Endothelial cell of umbilical vein (primary cell): Measurements from ENCODE around the gene KIF3B. TPM values are rescaled to one million over a fixed set of nuclear protein-coding genes. Genes with fewer than 3 reads are reported as not detected.

ENCODE experiments used
- BruUV-seq: library from RNA; stranded (reverse); fragments of 400-500 nt; replicated peaks from 2 replicates; lab custom pipeline; 2021; lab: Mats Ljungman, UMichigan
- CTCF ChIA-PET: fragments of 300-600, 350-600 bp; sonication (Branson Sonifier 250); formaldehyde crosslinking; loops from one replicate; lab custom pipeline; 2021; ENCODE audit warnings: antibody characterized with exemption, inconsistent platforms; lab: Charles Lee
- POLR2A ChIA-PET: fragments of 300-600, 350-600 bp; sonication (Branson Sonifier 250); formaldehyde crosslinking; loops from one replicate; lab custom pipeline; 2021; ENCODE audit warnings: antibody characterized with exemption, inconsistent platforms; lab: Charles Lee
- DNase-seq: peaks from one replicate; pipeline ENCODE4 v3.0.0-alpha.2; 2011; ENCODE audit warnings: low read depth, low spot score
- FAIRE-seq: peaks from 2 replicates; lab custom pipeline; 2011; peaks lifted over from hg19 to GRCh38; lab: Jason Lieb, UNC
- H2AFZ ChIP-seq: 2 replicates; pipeline ENCODE4 v1.6.0; 2012; ENCODE audit warnings: low read depth, low read length, control low read depth, inconsistent platforms
- H3K27ac ChIP-seq: 2 replicates; pipeline ENCODE4 v1.5.1; 2011; ENCODE audit warnings: low read depth, mild to moderate bottlenecking, control low read depth, low read length, moderate library complexity; ENCODE audit not compliant: insufficient read depth
- H3K27me3 ChIP-seq, 2 experiments: 2 replicates each; pipeline versions ENCODE4 v1.6.0 to v1.6.1; 2011; ENCODE audit warnings: low read length in 2 of 2, mixed read lengths in 1 of 2; ENCODE audit not compliant: control insufficient read depth in 2 of 2, insufficient read depth in 2 of 2
- H3K36me3 ChIP-seq, 2 experiments: 2 replicates in 1 of 2; 3 replicates in 1 of 2; pipeline ENCODE4 v1.5.1; 2011; ENCODE audit warnings: low read length in 2 of 2, mild to moderate bottlenecking in 1 of 2, moderate library complexity in 1 of 2; ENCODE audit not compliant: control insufficient read depth in 2 of 2, insufficient read depth in 2 of 2; ENCODE audit errors: extremely low read depth in 1 of 2
- H3K4me1 ChIP-seq: 3 replicates; pipeline ENCODE4 v1.5.1; 2011; ENCODE audit warnings: mild to moderate bottlenecking, low read length; ENCODE audit not compliant: control insufficient read depth, insufficient read depth; ENCODE audit errors: extremely low read depth
- H3K4me2 ChIP-seq: 2 replicates; pipeline ENCODE4 v1.6.1; 2011; ENCODE audit warnings: low read length, control low read depth, mixed read lengths; ENCODE audit not compliant: insufficient read depth
- H3K4me3 ChIP-seq, 3 experiments: fragments of 200-600 bp in 1 of 3; sonication (generic), shearing (Covaris generic) in 1 of 3; replicated peaks in 1 of 3; 2 replicates each; pipeline ENCODE4 v1.5.1; 2011 to 2016; ENCODE audit warnings: control low read depth in 3 of 3, low read length in 3 of 3, mild to moderate bottlenecking in 2 of 3, inconsistent platforms in 1 of 3, low read depth in 1 of 3, moderate library complexity in 1 of 3; ENCODE audit not compliant: insufficient read depth in 1 of 3
- H3K79me2 ChIP-seq: 2 replicates; pipeline ENCODE4 v1.6.0; 2012; ENCODE audit warnings: low read length, inconsistent platforms; ENCODE audit not compliant: control insufficient read depth, insufficient read depth
- H3K9ac ChIP-seq: replicated peaks from 2 replicates; pipeline ENCODE3; 2011; ENCODE audit warnings: low read length, control low read depth; ENCODE audit not compliant: insufficient read depth; ENCODE audit errors: extremely low read depth
- H3K9me1 ChIP-seq: replicated peaks from 3 replicates; pipeline ENCODE4 v1.6.0; 2011; ENCODE audit warnings: mild to moderate bottlenecking, low read length; ENCODE audit not compliant: control insufficient read depth, insufficient read depth; ENCODE audit errors: extremely low read depth
- H3K9me3 ChIP-seq: replicated peaks from 2 replicates; pipeline ENCODE4 v1.5.1; 2012; ENCODE audit warnings: low read length, inconsistent platforms; ENCODE audit not compliant: control insufficient read depth, insufficient read depth
- H4K20me1 ChIP-seq: replicated peaks from 2 replicates; pipeline ENCODE3; 2011; ENCODE audit warnings: mild to moderate bottlenecking, low read length; ENCODE audit not compliant: control insufficient read depth, insufficient read depth; ENCODE audit errors: extremely low read depth
- EZH2 ChIP-seq: IDR thresholded peaks from 2 replicates; pipeline ENCODE4 v1.6.1; 2012; ENCODE audit warnings: borderline replicate concordance, low read depth, mild to moderate bottlenecking, moderate library complexity, low read length, inconsistent platforms; ENCODE audit not compliant: severe bottlenecking
- FOS ChIP-seq: IDR thresholded peaks from 2 replicates; pipeline ENCODE4 v1.6.1; 2011; ENCODE audit warnings: mild to moderate bottlenecking, low read length, moderate library complexity, borderline replicate concordance; ENCODE audit not compliant: insufficient read depth
- GATA2 ChIP-seq: IDR thresholded peaks from 2 replicates; pipeline ENCODE4 v1.7.0; 2011; ENCODE audit warnings: low read depth, mild to moderate bottlenecking, moderate library complexity, mixed read lengths, low read length; ENCODE audit not compliant: insufficient read length, insufficient read depth
- JUN ChIP-seq: IDR thresholded peaks from 2 replicates; pipeline ENCODE4 v1.6.1; 2011; ENCODE audit warnings: borderline replicate concordance, low read depth; ENCODE audit not compliant: insufficient read length, insufficient read depth
- MYC ChIP-seq: IDR thresholded peaks from one replicate; pipeline ENCODE4 v1.6.1; 2011; ENCODE audit warnings: mild to moderate bottlenecking, low read depth, low read length
- POLR2A ChIP-seq: IDR thresholded peaks from 2 replicates; pipeline ENCODE4 v1.6.1; 2012; ENCODE audit warnings: low read depth, mild to moderate bottlenecking, control low read depth, low read length
- POLR2AphosphoS5 ChIP-seq: IDR thresholded peaks from 2 replicates; pipeline ENCODE4 v1.6.1; 2012; ENCODE audit warnings: low read depth, mild to moderate bottlenecking, control low read depth, low read length, moderate library complexity; ENCODE audit not compliant: insufficient read depth
- dilution Hi-C: fragments of 300-500 bp; cut with MboI; formaldehyde crosslinking; loops from one replicate; pipeline ENCODE4 v1.15.0; 2019; ENCODE audit warnings: low sequenced_read_pairs; ENCODE audit not compliant: extremely low pct_ligation_motif_present
- intact Hi-C: fragments of 100-400 bp; cut with micrococcal nuclease; formaldehyde crosslinking; loops from one replicate; pipeline ENCODE4 v1.10.0; 2022
- polyA plus RNA-seq, 4 experiments: library from polyadenylated mRNA; depleted of rRNA in 3 of 4; stranded (reverse) in 3 of 4; unstranded in 1 of 4; fragments of >200 nt; gene quantifications; 2 replicates each; pipeline versions ENCODE4 v1.2.1 to v1.2.3, GENCODE V29; 2011 to 2012; ENCODE audit warnings: missing spikeins in 1 of 4
- total RNA-seq: library from RNA; stranded (reverse); gene quantifications from 2 replicates; pipeline ENCODE4 v1.2.3, GENCODE V29; 2021
- TF ChIP-seq, protein P1 (sequence below): IDR thresholded peaks from 2 replicates; pipeline ENCODE4 v1.6.1; 2011; ENCODE audit not compliant: insufficient read depth, insufficient read length
- TF ChIP-seq, protein P2 (sequence below), 2 donors: IDR thresholded peaks; 1 replicate in 1 of 2; 2 replicates in 1 of 2; pipeline ENCODE4 v1.5.1; 2011; ENCODE audit warnings: low read length in 2 of 2, mild to moderate bottlenecking in 2 of 2, moderate library complexity in 2 of 2, control low read depth in 1 of 2, inconsistent platforms in 1 of 2, low read depth in 1 of 2; ENCODE audit not compliant: insufficient read depth in 1 of 2; ENCODE audit errors: extremely low read depth in 1 of 2

Gene KIF3B
- total and polyA plus RNA-seq, 2 donors (not counting 3 experiments of a cell fraction or from before 2014, with no cell fraction given), result 14.5 to 25.1 TPM

DNA sequence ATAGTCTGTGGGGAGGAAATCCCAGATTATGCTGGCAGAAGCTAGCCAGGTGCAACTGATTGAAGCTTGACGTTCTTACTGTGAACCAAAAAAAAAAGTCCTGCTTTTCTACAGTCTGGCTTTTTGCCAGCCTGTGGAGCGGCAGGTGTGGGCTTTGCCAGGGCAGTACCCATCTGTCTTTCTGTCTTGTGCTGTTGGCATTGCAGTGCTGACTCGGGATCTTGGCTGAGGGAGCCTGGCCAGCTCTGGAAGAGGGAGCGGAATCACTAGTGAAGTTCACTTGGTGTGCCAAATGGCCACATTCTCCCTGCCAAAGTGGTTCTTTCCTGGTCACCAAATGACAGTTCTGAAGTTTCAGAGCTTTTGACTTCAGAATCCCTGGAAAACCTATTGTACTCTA is 5.0 kb downstream of the KIF3B start:
- FAIRE-seq, result no peak
- intact Hi-C loops, result no loop called here
- H3K9me1 ChIP-seq, result no peaks in the 10 kb centered on the region
- no peak overlapping the region for H3K9ac ChIP-seq
- no peak overlapping the region for H3K27ac ChIP-seq
- no peaks in the 10 kb centered on the region for H3K9me3 ChIP-seq
- H3K4me2 ChIP-seq, result no peak overlapping the region
- BruUV-seq, result no TSS peak
- H4K20me1 ChIP-seq, result peaks cover 3% of the 10 kb centered on the region
- no peak for DNase-seq
- H3K79me2 ChIP-seq, result peaks cover 29% of the 10 kb centered on the region
- CTCF ChIA-PET, result interaction anchor here (1.4 kb wide), 1 partner anchor 12 kb away, joined by 4 read pairs; no protein-coding TSS in a partner anchor
- POLR2A ChIA-PET, result interaction anchor here (0.6 kb wide), 1 partner anchor 70 kb away, joined by 3 read pairs; no protein-coding TSS in a partner anchor
- no peak overlapping the region for H3K4me3 ChIP-seq
- TF ChIP-seq FOS, result no peak
- no peak for TF ChIP-seq EZH2
- no peak for TF ChIP-seq POLR2A
- TF ChIP-seq GATA2, result no peak
- H3K4me1 ChIP-seq, result peaks cover 8% of the 10 kb centered on the region
- H2AFZ ChIP-seq, result no peak overlapping the region
- H3K36me3 ChIP-seq, result no peaks in the 10 kb centered on the region
- H3K27me3 ChIP-seq, result no peaks in the 10 kb centered on the region
- dilution Hi-C loops, result no loop called here

DNA sequence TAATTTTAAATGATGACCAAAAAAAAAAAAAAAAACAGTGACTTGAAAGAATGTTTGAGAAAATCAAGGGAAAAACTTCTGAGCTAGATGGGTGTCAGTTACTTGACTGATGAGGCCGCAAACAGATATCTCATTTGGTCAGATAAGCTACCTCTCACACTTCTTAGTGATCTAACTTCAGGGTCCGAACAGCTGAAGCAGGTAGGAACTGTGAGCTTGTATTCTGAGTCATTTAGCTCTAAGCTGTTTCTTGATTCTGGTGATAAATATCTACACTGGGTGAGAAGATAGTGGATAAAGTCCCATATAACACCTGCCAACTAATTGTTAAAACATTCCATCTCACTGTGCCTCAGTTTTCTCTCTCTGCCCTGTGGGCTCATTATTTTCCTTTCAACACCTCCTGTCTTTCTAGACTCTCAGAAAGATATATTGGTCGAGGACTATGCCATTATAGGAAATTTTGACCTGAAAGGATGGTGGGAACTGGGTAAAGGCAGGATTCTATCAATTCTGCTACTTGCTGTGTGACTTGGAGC is 7.7 kb downstream of the KIF3B start:
- FAIRE-seq (no peak), DNase-seq (no peak)
- intact Hi-C loops, result no loop called here
- BruUV-seq, result no TSS peak
- no peaks in the 10 kb centered on the region for H3K4me1 ChIP-seq
- no peaks in the 10 kb centered on the region for H3K27me3 ChIP-seq
- H3K4me2 ChIP-seq, result no peak overlapping the region
- H2AFZ ChIP-seq, result no peak overlapping the region
- no peak overlapping the region for H3K4me3 ChIP-seq
- ChIA-PET CTCF (interaction anchor here (1.0 kb wide), 1 partner anchor 9 kb away, joined by 3 read pairs; no protein-coding TSS in a partner anchor), POLR2A (no interaction called here)
- H3K9ac ChIP-seq, result no peak overlapping the region
- no peaks in the 10 kb centered on the region for H3K9me3 ChIP-seq
- H3K79me2 ChIP-seq, result peaks cover 18% of the 10 kb centered on the region
- H4K20me1 ChIP-seq, result peaks cover 3% of the 10 kb centered on the region
- TF ChIP-seq GATA2, result no peak
- TF ChIP-seq, protein P1, sequence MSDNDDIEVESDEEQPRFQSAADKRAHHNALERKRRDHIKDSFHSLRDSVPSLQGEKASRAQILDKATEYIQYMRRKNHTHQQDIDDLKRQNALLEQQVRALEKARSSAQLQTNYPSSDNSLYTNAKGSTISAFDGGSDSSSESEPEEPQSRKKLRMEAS, result no peak
- no peak for TF ChIP-seq EZH2
- TF ChIP-seq JUN, result no peak
- TF ChIP-seq, protein P2, sequence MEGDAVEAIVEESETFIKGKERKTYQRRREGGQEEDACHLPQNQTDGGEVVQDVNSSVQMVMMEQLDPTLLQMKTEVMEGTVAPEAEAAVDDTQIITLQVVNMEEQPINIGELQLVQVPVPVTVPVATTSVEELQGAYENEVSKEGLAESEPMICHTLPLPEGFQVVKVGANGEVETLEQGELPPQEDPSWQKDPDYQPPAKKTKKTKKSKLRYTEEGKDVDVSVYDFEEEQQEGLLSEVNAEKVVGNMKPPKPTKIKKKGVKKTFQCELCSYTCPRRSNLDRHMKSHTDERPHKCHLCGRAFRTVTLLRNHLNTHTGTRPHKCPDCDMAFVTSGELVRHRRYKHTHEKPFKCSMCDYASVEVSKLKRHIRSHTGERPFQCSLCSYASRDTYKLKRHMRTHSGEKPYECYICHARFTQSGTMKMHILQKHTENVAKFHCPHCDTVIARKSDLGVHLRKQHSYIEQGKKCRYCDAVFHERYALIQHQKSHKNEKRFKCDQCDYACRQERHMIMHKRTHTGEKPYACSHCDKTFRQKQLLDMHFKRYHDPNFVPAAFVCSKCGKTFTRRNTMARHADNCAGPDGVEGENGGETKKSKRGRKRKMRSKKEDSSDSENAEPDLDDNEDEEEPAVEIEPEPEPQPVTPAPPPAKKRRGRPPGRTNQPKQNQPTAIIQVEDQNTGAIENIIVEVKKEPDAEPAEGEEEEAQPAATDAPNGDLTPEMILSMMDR (IDR thresholded peaks at IDR 0.05; ENCODE audit: extremely low read depth in 1 of 2, insufficient read depth in 1 of 2, low read depth in 1 of 2, low read length in 2 of 2), result no peak
- no peak for TF ChIP-seq FOS
- TF ChIP-seq MYC, result no peak
- TF ChIP-seq POLR2AphosphoS5, result no peak
- TF ChIP-seq POLR2A, result no peak
- no peaks in the 10 kb centered on the region for H3K9me1 ChIP-seq
- H3K27ac ChIP-seq, result no peak overlapping the region
- dilution Hi-C loops, result no loop called here
- H3K36me3 ChIP-seq, result no peaks in the 10 kb centered on the region
